NCI-H460 (cell line): ENCODE measurements around the gene FRK. TPM values are rescaled to one million over a fixed set of nuclear protein-coding genes. Genes with fewer than 3 reads are reported as not detected.
"Not testable (repeated sequence)": the region's sequence is repeated elsewhere in the genome, so short reads cannot be mapped to it uniquely, and the experiment has no call there.

ENCODE experiments used
- DNase-seq: peaks from one replicate; pipeline ENCODE4 v3.0.0-alpha.2; 2016; ENCODE audit warnings: low read depth; ENCODE audit errors: extremely low read depth
- total RNA-seq: library from RNA; depleted of rRNA; stranded (reverse); fragments of >200 nt; shearing (Covaris generic); gene quantifications from 2 replicates; pipeline ENCODE4 v1.2.3, GENCODE V29; 2014

FRK gene
- total RNA-seq, 1 experiment from 2014 or later, result 6.9 TPM

DNA sequence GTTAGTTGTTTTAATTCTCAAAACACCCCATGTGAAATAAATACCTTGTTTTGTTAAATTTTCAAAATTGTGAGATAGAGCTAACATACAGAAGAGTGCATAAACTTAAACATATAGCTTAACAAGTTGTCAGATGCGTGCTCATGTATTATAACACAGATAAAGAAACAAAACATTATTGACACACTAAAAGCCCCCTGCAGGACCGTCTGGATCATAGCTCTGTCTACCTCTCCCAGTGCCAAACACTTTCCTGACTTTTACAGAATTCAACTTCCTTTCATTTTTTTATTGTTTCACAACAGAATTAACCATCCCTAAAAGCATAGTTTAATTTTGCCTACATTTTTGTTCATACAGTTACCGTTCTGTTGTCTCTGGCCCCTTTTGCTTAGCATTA is 17.8 kb upstream of the FRK start:
- DNase-seq, result no peak

DNA sequence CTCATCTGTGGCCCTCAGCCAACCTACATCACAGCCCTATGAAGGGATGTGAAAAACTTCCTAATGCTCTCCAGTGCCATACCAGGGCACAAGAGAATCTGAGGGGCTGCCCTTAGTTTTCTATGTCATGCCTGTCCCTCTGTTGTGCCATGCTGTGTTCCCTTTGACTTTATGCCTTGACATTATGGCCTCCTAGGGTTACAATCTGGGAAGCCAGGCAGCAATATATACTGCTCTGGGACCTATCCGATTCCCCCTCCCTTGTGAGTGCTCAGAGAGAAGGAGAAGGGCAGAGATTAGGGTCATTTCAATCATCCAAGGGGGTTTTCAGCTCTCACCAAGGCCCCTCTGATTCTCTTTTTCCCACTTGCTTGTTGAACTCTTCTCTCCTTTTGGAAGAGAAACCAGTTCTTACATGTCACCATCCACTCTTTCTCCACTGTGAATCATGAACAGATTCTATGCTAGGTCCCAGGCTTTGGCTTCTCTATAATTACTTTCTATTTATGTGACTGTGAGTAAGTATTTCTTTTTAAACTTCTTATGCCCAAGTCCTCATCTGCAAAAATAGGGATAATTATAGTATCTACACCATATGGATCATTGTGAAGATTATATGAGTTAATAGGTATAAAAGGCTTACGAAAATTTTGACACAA is 14.2 kb upstream of the FRK start:
- DNase-seq, result no peak

DNA sequence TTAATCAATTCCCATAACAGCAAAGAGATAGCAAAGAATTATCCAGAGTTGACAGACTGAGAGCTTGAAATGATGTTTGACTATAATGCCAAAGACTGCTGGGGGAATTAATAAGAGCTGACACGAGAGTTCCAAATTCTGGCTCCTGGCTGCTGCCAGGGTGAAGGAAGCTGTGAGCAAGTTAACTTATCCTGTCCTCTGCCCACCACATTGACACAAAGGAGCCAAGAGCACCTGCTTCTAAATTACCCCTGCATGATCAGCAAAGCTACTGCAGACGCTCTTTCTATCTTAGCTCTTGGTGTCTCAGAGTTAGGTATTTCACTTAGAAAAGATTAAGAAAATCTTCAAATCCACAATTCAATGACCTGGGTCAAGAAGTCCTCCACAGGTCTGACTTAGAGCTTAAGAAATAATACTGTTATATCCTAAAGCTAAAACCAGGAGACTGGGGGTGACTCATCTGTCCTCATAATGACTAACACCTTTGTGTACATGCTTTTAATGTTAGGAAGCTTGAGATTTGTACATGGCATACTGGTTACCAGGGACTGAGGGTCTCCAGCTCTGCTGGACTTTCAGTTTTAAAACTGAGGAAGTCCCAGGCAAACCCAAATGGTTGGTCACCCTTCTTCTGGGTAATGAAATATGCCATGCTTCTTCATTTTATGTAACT is 13.2 kb upstream of the FRK start:
- DNase-seq, result no peak

DNA sequence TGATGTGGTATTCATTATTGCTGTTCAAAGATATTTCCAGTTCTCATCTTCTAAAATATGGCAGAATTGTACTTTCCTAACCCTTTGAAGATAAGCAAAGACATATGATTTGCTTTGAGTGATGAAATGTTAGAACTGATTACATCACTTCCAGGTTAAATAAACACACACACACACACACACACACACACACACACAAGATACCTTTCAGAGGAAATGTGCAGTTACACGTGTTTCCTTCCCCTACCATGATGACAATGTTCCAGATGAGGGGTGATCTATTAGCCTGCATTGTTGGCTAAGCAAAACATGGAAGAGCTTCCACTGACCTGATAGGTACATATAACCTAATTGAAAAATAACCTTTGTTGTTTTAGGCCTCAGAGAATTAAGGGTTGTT is 11.7 kb upstream of the FRK start:
- DNase-seq, result no peak

DNA sequence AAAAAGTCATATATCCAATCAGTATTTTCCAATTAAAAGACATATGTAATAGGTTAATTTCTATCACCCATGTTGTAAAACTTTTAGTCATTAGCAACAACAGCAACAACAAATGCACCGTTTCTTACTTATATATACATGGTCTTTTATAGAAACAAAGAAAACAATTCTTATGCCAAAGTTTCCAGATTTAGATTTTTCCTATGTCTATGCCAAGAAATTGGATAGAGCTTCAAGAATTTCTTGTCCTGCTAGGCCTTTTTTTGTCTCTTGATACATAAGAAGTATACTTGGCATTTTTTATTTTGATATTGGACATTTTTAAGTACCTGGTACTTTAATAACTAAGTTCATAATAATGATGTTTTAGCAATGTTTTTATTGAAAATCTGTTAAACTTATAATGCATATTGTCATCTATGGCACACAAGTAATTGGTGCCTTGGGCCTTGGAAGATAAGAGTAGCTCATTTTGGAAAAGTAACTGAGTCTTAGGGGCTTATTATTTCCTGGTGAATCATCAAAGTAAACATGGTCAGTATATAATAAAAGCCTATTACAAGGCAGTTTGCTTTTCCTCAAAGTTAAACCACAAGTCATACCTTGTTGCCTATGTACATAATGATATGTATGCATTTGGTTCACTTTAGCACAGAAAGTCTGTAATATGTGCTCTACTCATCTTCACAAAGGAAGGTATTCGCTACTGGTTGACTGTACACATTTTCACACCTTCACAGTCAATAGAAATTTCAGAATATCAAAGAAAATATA is 10.1 kb upstream of the FRK start:
- no peak for DNase-seq

DNA sequence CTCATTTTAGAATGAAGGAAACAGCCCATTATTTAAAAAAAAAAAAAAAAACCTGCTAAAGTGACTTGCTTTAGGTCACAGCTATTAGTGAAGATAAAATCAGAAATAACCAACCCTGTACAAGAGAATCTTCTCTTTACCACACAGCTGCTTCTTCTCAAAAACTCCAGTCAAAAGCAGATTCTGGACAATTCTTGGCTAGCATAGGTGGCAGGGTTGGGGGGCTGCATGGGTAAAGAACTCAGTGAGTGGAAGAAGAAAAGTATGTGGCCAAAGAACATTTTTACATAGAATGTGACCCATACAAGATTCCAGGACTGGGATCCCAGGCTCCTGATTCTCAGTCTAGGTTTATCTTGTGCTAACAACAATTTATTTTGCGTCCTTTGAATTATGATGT is 9.4 kb upstream of the FRK start:
- no peak for DNase-seq

DNA sequence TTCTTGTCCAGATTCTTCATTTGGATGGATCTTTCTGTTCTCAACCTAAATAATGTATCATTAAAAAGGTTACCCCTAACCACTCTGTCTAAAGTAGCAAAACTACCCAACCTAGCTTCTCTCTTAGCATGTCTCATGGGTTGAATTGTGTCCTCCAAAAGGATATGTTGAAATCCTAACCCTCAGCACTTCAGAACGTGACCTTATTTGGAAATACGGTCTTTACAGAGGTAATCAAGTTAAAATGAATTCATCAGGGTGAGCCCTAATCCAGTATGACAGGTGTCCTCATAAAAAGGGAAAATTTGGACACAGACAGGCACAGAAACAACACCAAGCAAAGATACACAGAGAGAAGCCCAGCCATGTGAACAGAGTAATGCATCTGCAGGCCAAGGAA is 6.1 kb upstream of the FRK start:
- DNase-seq, result no peak

DNA sequence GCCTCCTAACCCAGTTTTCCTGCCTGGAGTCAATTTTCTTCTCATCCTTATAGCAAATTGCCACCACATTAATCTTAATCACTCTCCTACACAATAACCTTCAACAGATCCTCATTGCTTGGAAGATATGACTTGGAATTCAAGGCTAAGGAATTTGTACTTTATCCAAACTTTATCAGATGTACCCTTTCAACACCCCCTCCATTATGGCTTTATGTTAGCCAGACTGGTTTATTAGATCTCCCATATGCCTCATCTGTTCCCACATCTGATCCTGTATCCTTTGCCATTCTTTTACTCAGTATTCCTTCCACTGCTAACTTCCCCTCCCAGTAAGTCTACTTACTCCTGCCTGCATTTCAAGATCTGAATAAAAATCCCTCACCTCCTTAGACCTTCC is 4.0 kb upstream of the FRK start:
- DNase-seq, result no peak

DNA sequence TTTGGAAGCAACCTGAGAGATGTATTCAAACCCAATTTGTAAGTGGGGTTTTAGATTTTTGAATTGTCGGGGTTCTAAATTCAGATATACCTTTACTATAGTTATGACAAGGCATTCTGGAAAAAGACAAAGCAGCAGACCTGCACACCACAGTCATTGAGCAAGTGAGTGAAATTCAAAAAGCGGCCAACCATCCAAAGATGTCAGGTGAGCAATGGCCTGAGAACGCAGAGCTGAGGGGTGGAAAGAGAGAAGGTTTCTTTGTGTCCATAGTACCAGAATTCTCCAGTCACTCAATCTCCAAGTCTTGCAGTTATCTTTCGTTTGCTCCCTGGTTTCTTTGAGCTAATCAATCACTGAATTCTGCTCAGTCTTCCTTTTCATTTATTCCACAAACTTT is 1.8 kb upstream of the FRK start:
- DNase-seq, result no peak

DNA sequence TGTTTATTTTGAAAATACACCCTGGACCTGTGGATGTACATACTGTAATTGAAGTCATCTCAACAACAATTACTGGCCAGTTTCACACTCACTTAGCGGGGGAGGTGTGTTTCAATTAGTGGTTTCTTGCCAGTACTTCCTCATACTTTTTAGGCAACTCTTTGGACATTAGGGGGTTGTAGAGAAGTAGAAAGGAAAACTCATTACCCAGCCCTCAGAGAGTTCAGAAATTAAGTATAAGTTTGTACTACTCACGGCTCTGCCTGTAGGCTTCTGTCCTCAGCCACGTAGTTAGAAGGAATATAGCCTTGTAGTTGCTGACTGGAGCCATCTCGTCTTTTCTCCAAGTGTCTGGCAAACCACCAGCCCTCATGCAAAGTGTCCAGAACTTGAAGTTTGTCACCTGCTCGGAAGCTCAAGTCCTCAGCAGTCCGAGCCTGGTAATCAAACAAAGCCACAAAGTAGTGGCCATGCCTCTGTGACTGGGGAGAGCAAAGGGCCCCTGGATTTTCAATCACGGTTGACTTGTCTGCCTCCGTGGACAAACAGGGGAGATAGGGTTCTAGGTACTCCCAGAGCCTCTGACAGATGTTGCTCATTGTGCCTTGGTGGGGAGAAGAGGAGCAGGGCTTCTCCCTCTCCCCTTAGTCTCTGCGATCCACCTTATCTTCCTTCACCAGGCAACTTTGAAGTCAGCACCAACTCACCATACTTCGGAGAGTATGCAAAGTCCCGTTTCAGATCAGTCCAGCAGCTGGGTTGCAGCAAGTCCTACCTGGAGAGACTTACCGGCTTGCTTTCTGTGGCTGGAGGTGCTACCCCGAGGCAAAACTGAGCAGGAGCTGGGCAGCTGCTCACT is 749 bp downstream of the FRK start:
- DNase-seq, result no peak

DNA sequence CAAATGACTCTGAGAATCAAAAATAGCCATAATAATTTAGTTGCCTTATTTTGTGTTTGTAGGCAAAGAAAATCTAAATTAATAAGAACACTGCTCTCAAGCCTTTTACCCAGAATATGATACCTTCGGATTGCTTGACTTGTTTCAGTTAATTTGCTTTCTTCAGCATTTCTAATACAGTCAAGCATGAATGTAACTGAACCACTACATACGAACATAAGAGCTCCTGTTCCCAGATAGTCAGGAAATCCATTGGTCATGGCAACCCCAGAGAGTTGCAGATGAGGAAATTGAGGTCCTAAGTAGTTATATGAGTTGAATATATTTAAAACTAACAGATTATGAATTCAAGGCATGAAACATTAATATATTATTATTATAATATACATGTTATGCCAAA is 2.9 kb downstream of the FRK start:
- no peak for DNase-seq

DNA sequence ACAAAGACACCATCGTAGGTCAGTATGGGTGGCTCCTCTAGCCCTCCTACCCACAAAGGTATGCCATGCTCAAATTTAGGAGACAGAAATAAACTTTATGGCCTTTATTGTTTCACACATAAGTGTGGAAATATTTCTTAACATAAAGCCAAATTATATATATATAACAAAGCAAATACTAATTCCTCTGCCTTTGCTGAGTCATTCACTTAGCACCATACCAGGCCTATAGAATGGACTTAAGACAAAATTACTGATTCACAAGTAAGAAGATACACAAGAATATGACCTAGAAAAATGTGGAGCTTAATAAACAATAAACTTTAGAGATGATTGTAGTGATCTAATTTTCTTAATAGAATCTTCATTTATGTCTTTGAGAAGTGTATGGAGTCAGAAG is 5.2 kb downstream of the FRK start:
- DNase-seq, result no peak

DNA sequence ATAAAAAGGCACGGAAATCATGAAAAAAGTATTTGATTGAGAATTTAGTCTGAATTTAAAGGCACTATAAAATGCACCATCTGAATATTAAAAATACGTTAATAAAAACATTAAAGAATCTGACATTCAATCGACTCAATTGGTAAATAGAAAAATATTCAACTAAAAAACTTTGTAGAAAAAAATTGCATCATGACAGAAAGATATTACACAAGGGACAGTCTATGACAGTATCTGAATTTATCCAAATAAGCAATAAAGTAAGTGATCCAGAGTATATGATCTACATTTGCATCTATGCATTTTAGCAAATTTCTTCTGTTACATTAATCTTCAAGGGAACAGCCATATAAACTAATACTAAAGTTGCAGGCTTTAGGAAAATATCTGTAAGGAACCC is 9.4 kb downstream of the FRK start:
- no peak for DNase-seq

DNA sequence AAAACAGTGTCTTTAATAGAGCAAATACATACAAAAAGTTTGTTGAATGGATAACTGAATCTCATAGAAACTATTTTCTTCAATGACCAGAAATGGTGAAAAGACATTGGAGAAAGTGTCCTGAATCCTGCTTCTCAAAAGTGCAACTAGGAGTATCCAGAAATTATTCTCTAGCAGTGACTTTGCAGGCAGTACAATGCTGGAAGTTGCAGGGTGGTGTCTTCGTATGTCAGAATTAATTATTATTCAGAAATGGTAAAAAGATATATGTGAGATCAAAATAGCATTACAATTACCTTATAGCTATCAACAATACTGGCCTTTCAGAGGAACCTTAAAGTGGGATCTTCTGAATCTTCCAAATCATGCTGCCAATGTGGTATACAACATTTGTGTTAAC is 10.0 kb downstream of the FRK start:
- DNase-seq, result no peak

DNA sequence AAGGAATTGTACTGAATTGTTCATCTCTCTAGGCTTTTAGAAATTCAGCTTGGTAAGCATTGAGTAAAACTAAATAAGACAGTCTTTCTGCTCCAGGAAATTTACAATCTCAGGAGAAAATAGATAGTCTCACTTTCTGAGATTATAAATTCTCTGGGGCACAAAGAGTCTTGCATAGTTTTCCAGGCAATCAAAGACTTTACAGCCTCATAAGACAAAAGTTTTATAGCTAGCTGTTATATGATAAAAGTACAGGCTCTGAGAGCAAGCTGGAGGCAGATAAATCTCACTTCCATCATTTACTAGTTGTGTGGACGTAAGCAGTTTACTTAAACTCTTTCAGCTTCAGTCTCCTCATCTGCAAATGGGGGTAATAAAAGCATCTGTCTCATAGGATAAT is 11.4 kb downstream of the FRK start:
- DNase-seq, result no peak

DNA sequence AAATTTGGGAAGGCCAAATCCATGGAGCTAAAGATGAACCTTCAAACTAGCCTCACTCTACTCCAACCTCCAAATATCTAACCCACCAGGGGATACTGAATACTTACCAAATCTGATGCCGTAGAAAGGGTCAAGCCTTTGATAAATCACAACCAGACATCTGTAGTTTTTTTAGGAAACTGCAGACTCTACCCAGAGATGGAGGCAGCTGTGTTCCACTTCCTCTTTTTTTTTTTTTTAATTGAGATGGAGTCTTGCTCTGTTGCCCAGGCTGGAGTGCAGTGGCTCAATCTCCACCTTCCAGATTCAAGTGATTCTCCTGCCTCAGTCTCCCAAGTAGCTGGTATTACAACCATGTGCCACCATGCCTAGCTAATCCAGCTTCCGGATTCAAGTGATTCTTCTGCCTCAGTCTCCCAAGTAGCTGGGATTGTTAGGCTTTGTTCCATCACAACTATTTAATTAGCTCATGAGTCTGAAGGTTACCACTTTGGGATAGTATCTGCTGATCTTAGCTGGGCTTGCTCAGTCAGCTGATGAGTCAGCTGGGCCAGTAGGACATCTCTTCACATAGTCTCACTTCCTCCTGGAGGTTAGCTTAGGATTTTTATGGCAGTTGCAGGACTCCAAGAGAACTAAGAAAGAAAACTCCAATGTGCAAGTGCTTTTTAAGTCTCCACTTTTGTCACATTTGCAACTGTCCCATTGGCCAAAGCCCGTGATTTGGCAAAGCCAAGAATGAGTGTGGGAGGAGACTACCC is 13.3 kb downstream of the FRK start:
- DNase-seq, result no peak

DNA sequence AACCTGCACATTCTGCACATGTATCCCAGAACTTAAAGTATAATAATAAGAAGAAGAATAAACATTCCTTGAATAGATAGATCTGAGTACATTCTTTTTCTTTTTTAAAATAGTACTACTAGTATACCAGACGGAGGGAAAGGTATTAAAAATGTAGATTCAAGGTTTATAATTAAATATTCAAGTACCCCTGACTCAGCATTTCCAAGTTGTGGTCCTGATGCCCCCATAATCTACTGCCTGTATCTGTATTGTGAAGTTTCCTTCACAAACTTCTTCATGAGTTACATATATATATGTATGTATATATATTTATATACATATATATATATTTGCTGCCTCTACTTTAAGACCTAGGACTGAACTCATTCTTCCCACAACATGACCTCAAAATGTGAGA is 14.0 kb downstream of the FRK start:
- DNase-seq, result no peak

DNA sequence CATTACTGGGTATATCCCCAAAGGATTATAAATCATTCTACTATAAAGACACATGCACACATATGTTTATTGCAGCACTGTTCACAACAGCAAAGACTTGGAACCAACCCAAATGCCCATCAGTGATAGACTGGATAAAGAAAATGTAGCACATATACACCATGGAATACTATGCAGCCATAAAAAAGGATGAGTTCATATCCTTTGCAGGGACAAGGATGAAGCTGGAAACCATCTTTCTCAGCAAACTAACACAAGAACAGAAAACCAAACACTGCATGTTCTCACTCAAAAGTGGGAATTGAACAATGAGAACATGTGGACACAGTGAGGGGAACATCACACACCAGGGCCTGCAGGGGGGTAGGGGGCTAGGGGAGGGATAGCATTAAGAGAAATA is 14.4 kb downstream of the FRK start:
- DNase-seq, result not testable (repeated sequence)

DNA sequence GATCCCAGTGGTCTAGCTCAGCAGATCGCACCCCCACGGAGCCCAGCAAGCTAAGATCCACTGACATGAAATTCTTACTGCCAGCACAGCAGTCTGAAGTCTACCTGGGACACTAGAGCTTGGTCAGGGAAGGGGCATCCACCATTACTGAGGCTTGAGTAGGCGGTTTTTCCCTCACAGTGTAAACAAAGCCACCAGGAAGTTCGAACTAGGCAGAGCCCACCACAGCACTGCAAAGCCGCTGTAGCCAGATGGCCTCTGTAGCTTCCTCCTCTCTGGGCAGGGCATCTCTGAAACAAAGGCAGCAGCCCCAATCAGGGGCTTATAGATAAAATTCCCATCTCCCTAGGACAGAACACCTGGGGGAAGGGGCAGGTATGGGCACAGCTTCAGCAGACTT is 18.8 kb downstream of the FRK start:
- DNase-seq, result no peak

DNA sequence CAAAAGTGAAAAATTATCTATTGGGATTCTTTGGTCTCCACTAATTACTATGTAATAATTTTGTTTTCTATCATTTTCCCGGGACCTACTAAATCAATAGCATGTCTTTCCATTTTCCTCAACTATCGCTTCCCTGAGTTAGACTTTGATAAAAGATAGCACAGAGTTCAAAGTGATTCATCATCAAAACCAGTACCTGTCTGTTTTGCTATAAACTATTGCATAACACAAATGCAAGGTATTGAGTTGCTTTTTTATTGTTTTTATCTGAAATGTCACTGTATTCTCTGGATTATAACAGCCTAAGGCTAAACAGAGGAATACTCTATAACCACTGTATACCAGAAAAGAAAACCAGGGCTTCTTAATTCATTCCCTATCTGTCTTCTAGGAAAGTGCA is 19.7 kb downstream of the FRK start:
- no peak for DNase-seq
